Neural cell (in vitro differentiated cells): ENCODE measurements around the gene CCDC196. TPM values are rescaled to one million over a fixed set of nuclear protein-coding genes. Genes with fewer than 3 reads are reported as not detected.

Source experiments
- H2AFZ ChIP-seq: fragments of 200-600, 300-800 bp; sonication (generic), shearing (Covaris generic); 2 replicates; pipeline ENCODE4 v1.6.0; 2014; ENCODE audit warnings: low read depth, mild to moderate bottlenecking, antibody characterized with exemption, low read length, moderate library complexity
- H3F3A ChIP-seq: fragments of 200-600 bp; shearing (Covaris generic); 2 replicates; pipeline ENCODE4 v1.6.1; 2016; ENCODE audit warnings: mild to moderate bottlenecking, moderate library complexity, mixed read lengths, antibody characterized with exemption, low read length; ENCODE audit not compliant: insufficient read depth, poor library complexity, severe bottlenecking
- H3K27ac ChIP-seq: fragments of 200-600, 300-800 bp; sonication (generic), shearing (Covaris generic); 2 replicates; pipeline ENCODE4 v1.5.1; 2014; ENCODE audit warnings: mild to moderate bottlenecking, low read length, moderate library complexity
- H3K27me3 ChIP-seq: fragments of 300-800, 200-600 bp; sonication (generic), shearing (Covaris generic); 2 replicates; pipeline ENCODE4 v1.6.0; 2014; ENCODE audit warnings: mild to moderate bottlenecking, low read depth, low read length, moderate library complexity; ENCODE audit not compliant: insufficient read depth
- H3K36me3 ChIP-seq: fragments of 300-800, 200-600 bp; sonication (generic), shearing (Covaris generic); 2 replicates; pipeline ENCODE4 v1.5.1; 2014; ENCODE audit warnings: mild to moderate bottlenecking, antibody characterized with exemption, low read length, moderate library complexity; ENCODE audit not compliant: insufficient read depth
- H3K4me2 ChIP-seq: fragments of 300-800, 200-600 bp; sonication (generic), shearing (Covaris generic); 2 replicates; pipeline ENCODE4 v1.6.0; 2014; ENCODE audit warnings: mild to moderate bottlenecking, low read length
- H3K4me3 ChIP-seq: fragments of 300-800, 200-600 bp; sonication (generic), shearing (Covaris generic); 2 replicates; pipeline ENCODE4 v1.5.1; 2014; ENCODE audit warnings: mild to moderate bottlenecking, low read length, moderate library complexity
- H3K79me2 ChIP-seq: fragments of 200-600 bp; shearing (Covaris generic); replicated peaks from 2 replicates; pipeline ENCODE4 v1.6.0; 2014; ENCODE audit warnings: mild to moderate bottlenecking, low read length, moderate library complexity; ENCODE audit not compliant: insufficient read depth
- H3K9ac ChIP-seq: fragments of 300-800, 200-600 bp; sonication (generic), shearing (Covaris generic); 2 replicates; pipeline ENCODE4 v1.6.1; 2016; ENCODE audit warnings: mild to moderate bottlenecking, low read length, mixed read lengths
- H3K9me2 ChIP-seq: fragments of 200-600 bp; shearing (Covaris generic); 2 replicates; pipeline ENCODE4 v1.6.1; 2016; ENCODE audit warnings: mild to moderate bottlenecking, low read length, mixed read lengths; ENCODE audit not compliant: insufficient read depth
- H3K9me3 ChIP-seq: fragments of 200-600, 300-800 bp; sonication (generic), shearing (Covaris generic); 2 replicates; pipeline ENCODE4 v1.6.1; 2016; ENCODE audit warnings: mild to moderate bottlenecking, mixed run types, low read length, moderate library complexity, mixed read lengths
- H4K20me1 ChIP-seq: fragments of 200-600 bp; shearing (Covaris generic); 2 replicates; pipeline ENCODE4 v1.6.1; 2016; ENCODE audit warnings: mild to moderate bottlenecking, mixed run types; ENCODE audit not compliant: insufficient read depth
- CTCF ChIP-seq: fragments of 450-650 bp; IDR thresholded peaks from 2 replicates; pipeline ENCODE4 v1.5.1; 2014; ENCODE audit warnings: antibody characterized with exemption, mild to moderate bottlenecking, moderate library complexity; ENCODE audit not compliant: poor library complexity, severe bottlenecking
- EP300 ChIP-seq: fragments of 450-650 bp; conservative IDR thresholded peaks from 2 replicates; pipeline ENCODE4 v1.6.1; 2014; ENCODE audit warnings: antibody characterized with exemption, mild to moderate bottlenecking, moderate library complexity; ENCODE audit not compliant: poor library complexity, severe bottlenecking
- EZH2 ChIP-seq: fragments of 200-600, 300-800 bp; shearing (Covaris generic), sonication (generic); IDR thresholded peaks from 2 replicates; pipeline ENCODE4 v1.6.1; 2014; ENCODE audit warnings: antibody characterized with exemption, low read length, borderline replicate concordance, mild to moderate bottlenecking; ENCODE audit not compliant: insufficient read depth, poor library complexity, severe bottlenecking
- MXI1 ChIP-seq: fragments of 450-650 bp; conservative IDR thresholded peaks from 2 replicates; pipeline ENCODE4 v1.6.1; 2014; ENCODE audit warnings: antibody characterized with exemption, mild to moderate bottlenecking; ENCODE audit not compliant: poor library complexity, severe bottlenecking
- POLR2AphosphoS5 ChIP-seq: IDR thresholded peaks from 2 replicates; pipeline ENCODE4 v1.6.1; 2012
- RAD21 ChIP-seq: fragments of 450-650 bp; conservative IDR thresholded peaks from 2 replicates; pipeline ENCODE4 v1.6.1; 2014; ENCODE audit warnings: antibody characterized with exemption, mild to moderate bottlenecking, moderate library complexity
- SMC3 ChIP-seq: fragments of 450-650 bp; conservative IDR thresholded peaks from 2 replicates; pipeline ENCODE4 v1.6.1; 2014; ENCODE audit warnings: antibody characterized with exemption, mild to moderate bottlenecking, moderate library complexity; ENCODE audit not compliant: poor library complexity
- TAF1 ChIP-seq: IDR thresholded peaks from 2 replicates; pipeline ENCODE4 v1.6.1; 2012; ENCODE audit warnings: low read depth
- polyA minus RNA-seq: library from RNA; depleted of rRNA, polyadenylated mRNA; stranded (reverse); fragments of >200 nt; gene quantifications from 2 replicates; pipeline ENCODE4 v1.2.3, GENCODE V29; 2014
- polyA plus RNA-seq: library from polyadenylated mRNA; depleted of rRNA; stranded (reverse); fragments of >200 nt; gene quantifications from 2 replicates; pipeline ENCODE4 v1.2.3, GENCODE V29; 2014
- TF ChIP-seq, protein P1 (sequence below): IDR thresholded peaks from 2 replicates; pipeline ENCODE4 v1.6.1; 2012; ENCODE audit warnings: borderline replicate concordance

The CCDC196 gene
- not detected in 2 replicates for polyA plus RNA-seq
- polyA minus RNA-seq = not detected in 2 replicates

DNA sequence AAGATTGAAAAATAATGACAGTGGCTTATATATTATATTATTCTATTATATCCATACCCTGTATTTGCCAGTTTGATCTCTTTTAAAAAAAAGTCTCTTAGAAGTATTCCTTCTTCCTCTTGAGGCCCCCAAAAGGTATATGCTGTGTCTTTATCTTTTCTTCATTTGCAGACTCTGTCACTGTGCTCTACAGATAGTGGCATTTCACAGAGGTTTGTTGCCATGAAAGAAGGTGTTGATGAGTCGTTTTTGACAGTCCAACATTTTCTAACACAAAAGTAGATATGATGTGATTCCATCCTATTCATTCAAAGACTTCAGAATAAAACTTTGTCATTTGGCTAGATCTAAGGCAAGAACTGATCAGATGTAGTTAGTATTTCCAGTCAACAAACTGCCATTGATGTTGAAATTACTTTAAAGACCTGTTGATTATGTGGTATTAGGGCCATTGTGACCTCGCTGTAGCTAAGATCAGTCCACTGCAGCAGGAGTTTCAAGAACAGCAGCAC lies at the start of gene CCDC196:
Gene CCDC196 (plus strand): TSS at position 462 of the 512 bp plus-strand sequence. CDS start 132 bp downstream, outside the sequence.
- Histone ChIP-seq H3K27ac (no peak within 1 kb of the TSS), H3K4me3 (no peak within 1 kb of the TSS), H3K4me2 (no peak within 1 kb of the TSS), H3K9me2 (no peaks in the 10 kb centered on the region), H3K9ac (no peak within 1 kb of the TSS), H3K9me3 (no peaks in the 10 kb centered on the region), H3F3A (no peaks in the 10 kb centered on the region), H2AFZ (no peak within 1 kb of the TSS), H3K27me3 (no peaks in the 10 kb centered on the region), H3K36me3 (no peaks in the 10 kb centered on the region), H3K79me2 (no peaks in the 10 kb centered on the region), H4K20me1 (no peaks in the 10 kb centered on the region)
- no peak for TF ChIP-seq RAD21
- TF ChIP-seq POLR2AphosphoS5 = no peak

GRCh38 chr14:66440801-66441200 lies 45.4 kb upstream of the CCDC196 start:
- TF ChIP-seq, protein P1, sequence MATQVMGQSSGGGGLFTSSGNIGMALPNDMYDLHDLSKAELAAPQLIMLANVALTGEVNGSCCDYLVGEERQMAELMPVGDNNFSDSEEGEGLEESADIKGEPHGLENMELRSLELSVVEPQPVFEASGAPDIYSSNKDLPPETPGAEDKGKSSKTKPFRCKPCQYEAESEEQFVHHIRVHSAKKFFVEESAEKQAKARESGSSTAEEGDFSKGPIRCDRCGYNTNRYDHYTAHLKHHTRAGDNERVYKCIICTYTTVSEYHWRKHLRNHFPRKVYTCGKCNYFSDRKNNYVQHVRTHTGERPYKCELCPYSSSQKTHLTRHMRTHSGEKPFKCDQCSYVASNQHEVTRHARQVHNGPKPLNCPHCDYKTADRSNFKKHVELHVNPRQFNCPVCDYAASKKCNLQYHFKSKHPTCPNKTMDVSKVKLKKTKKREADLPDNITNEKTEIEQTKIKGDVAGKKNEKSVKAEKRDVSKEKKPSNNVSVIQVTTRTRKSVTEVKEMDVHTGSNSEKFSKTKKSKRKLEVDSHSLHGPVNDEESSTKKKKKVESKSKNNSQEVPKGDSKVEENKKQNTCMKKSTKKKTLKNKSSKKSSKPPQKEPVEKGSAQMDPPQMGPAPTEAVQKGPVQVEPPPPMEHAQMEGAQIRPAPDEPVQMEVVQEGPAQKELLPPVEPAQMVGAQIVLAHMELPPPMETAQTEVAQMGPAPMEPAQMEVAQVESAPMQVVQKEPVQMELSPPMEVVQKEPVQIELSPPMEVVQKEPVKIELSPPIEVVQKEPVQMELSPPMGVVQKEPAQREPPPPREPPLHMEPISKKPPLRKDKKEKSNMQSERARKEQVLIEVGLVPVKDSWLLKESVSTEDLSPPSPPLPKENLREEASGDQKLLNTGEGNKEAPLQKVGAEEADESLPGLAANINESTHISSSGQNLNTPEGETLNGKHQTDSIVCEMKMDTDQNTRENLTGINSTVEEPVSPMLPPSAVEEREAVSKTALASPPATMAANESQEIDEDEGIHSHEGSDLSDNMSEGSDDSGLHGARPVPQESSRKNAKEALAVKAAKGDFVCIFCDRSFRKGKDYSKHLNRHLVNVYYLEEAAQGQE = no peak
- no peak overlapping the region for H3K4me2 ChIP-seq
- H4K20me1 ChIP-seq = no peaks in the 10 kb centered on the region
- no peaks in the 10 kb centered on the region for H3K36me3 ChIP-seq
- no peaks in the 10 kb centered on the region for H3K27me3 ChIP-seq
- no peak overlapping the region for H3K27ac ChIP-seq
- no peaks in the 10 kb centered on the region for H3K79me2 ChIP-seq
- no peak overlapping the region for H3K9ac ChIP-seq
- H3F3A ChIP-seq = no peaks in the 10 kb centered on the region
- H2AFZ ChIP-seq = no peak overlapping the region
- no peak overlapping the region for H3K4me3 ChIP-seq
- H3K9me2 ChIP-seq = no peaks in the 10 kb centered on the region
- no peaks in the 10 kb centered on the region for H3K9me3 ChIP-seq

GRCh38 chr14:66442953-66443571 lies 43.1 kb upstream of the CCDC196 start:
- Histone ChIP-seq H3K27me3 (no peaks in the 10 kb centered on the region), H3K9me2 (no peaks in the 10 kb centered on the region), H3K36me3 (no peaks in the 10 kb centered on the region), H3K4me2 (no peak overlapping the region), H3K79me2 (no peaks in the 10 kb centered on the region), H3K9me3 (no peaks in the 10 kb centered on the region), H3K4me3 (no peak overlapping the region), H3K27ac (no peak overlapping the region), H2AFZ (no peak overlapping the region), H3F3A (no peaks in the 10 kb centered on the region), H4K20me1 (no peaks in the 10 kb centered on the region), H3K9ac (no peak overlapping the region)
- TF ChIP-seq CTCF (no peak), MXI1 (no peak), SMC3 (no peak), RAD21 (no peak), EZH2 (no peak), POLR2AphosphoS5 (no peak), EP300 (no peak), TAF1 (no peak)
- TF ChIP-seq, protein P1 = no peak
